Measurements from ENCODE around the gene FAM136A.
"Not testable (repeated sequence)": the region's sequence is repeated elsewhere in the genome, so short reads cannot be mapped to it uniquely, and the experiment has no call there.

DNA sequence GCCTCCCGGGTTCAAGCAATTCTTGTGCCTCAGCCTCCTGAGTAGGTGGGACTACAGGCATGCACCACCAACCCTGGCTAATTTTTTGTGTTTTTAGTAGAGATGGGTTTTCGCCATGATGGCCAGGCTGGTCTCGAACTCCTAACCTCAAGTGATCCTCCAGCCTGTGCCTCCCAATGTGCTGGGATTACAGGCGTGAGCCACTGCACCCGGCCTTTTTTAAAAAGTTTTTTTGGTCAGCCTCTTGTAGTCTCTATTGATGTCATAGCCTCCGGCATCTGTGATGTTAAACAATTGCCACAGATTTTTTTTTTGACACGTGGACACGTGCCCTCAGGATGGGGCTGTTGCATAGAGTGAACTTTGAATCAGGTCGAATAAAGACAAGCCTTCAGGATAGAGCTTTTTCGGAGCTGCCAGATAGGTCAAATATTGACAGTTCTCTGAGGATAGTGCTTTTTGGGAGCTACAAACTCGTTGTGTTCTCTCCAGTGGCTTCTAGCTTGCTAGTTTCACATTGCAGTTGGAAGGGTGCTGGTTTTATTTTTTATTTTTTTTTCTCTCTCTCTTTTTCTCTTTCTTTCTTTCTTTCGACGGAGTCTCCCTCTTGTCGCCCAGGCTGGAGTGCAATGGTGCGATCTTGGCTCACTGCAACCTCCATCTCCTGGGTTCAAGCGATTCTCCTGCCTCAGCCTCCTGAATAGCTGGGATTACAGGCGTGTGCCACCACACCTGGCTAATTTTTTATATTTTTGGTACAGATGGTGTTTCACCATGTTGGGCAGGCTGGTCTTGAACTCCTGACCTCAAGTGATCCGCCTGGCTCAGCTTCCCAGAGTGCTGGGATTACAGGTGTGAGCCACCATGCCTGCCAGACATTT lies 32.2 kb downstream of the FAM136A start:
- TF ChIP-seq, protein P1, sequence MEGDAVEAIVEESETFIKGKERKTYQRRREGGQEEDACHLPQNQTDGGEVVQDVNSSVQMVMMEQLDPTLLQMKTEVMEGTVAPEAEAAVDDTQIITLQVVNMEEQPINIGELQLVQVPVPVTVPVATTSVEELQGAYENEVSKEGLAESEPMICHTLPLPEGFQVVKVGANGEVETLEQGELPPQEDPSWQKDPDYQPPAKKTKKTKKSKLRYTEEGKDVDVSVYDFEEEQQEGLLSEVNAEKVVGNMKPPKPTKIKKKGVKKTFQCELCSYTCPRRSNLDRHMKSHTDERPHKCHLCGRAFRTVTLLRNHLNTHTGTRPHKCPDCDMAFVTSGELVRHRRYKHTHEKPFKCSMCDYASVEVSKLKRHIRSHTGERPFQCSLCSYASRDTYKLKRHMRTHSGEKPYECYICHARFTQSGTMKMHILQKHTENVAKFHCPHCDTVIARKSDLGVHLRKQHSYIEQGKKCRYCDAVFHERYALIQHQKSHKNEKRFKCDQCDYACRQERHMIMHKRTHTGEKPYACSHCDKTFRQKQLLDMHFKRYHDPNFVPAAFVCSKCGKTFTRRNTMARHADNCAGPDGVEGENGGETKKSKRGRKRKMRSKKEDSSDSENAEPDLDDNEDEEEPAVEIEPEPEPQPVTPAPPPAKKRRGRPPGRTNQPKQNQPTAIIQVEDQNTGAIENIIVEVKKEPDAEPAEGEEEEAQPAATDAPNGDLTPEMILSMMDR (IDR thresholded peaks at IDR 0.05; ENCODE audit: insufficient read depth, low read depth, low read length): not testable (repeated sequence)
- not testable (repeated sequence) for TF ChIP-seq EZH2 (IDR thresholded peaks at IDR 0.05; ENCODE audit: insufficient read depth, low read length)

All from astrocyte (in vitro differentiated cells and primary cell).